ENCODE data around the gene LILRA5. TPM values are rescaled to one million over a fixed set of nuclear protein-coding genes. Genes with fewer than 3 reads are reported as not detected.
"Not testable (repeated sequence)": the region's sequence is repeated elsewhere in the genome, so short reads cannot be mapped to it uniquely, and the experiment has no call there.

LILRA5 gene
- total and polyA plus RNA-seq, 10 donors, result 16.3 to 262 (median 75.9) TPM

GRCh38 chr19:54278056-54278455 lies 34.9 kb downstream of the LILRA5 start:
- Histone ChIP-seq H3K27me3 (replicated peaks in 1 of 7) (peaks cover 0 to 76% (median 3%) of the 10 kb centered on the region in 7 donors), H3K36me3 (peaks cover 0 to 58% (median 0%) of the 10 kb centered on the region in 6 donors), H3K4me1 (peaks cover 5 to 66% (median 25%) of the 10 kb centered on the region in 6 donors), H3K27ac (peak overlapping the region in 2 of 8 donors; percentile 38 to 96)
- H3K9me3 ChIP-seq; H3K4me3 ChIP-seq; intact Hi-C loops (cut with DNase I; ENCODE audit: low total_unique reads); DNase-seq: not testable (repeated sequence)
- 88 to 92% (median 90%) methylated on average over 13 of the region's 13 CpGs for WGBS, 5 donors
- TF ChIP-seq POLR2AphosphoS5 (IDR thresholded peaks at IDR 0.05), result peak in 1 of 3 donors; percentile 19

DNA sequence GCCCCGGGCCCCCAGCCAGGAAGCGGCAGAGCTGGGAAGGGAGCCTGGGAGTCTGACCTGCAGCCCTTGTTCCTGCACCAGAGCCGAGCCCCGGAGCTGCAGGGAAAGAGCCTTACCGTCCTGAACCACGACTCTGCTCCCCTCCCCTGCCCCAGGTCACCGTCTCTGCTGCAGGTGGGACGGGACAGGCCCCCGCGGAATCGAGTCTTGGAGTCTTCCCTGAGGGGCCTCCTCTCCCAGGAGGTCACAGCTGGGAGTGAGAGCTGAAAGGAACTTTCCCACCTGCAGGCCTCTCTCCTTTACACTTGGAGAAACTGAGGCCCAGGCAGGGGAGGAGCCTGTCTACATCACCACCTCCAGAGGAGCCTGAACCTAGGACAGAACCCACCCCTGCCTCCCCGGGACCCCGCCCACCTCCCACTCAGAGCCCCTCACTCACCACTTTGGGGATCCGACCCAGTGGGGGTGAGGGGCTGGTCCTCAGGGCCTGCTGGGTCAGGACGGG lies 35.8 kb downstream of the LILRA5 start:
- H3K27me3 ChIP-seq (replicated peaks in 1 of 7), result peaks cover 0 to 75% (median 3%) of the 10 kb centered on the region in 7 donors
- H3K9me3 ChIP-seq; H3K4me3 ChIP-seq; DNase-seq; intact Hi-C loops (cut with DNase I; ENCODE audit: low total_unique reads): not testable (repeated sequence)
- 72 to 80% (median 76%) methylated on average over 12 to 15 of the region's 15 CpGs for WGBS, 5 donors
- H3K27ac ChIP-seq, result peak overlapping the region in 2 of 8 donors; percentile 38 to 96
- peaks cover 0 to 64% (median 17%) of the 10 kb centered on the region in 6 donors for H3K4me1 ChIP-seq
- peaks cover 0 to 58% (median 0%) of the 10 kb centered on the region in 6 donors for H3K36me3 ChIP-seq

DNA sequence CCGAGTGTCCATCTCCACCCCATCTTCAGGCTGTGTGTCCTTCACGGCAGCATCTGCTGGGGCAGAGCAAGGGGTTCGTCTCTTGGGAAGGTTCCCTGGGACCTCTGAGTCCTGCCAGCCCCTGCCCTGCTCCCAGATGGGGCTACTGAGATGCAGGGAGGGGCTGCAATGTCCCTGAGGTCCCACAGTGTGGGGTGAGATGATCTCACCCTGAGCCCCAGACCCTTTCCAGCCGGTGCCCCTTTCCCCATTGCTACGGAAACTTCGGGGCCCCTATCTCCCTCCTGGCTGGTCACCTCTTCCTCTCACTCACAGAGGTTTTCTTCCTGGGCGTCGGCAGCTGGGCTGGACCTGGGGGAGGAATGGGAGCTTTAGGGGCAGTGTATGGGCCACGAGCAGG lies 37.0 kb downstream of the LILRA5 start:
- TF ChIP-seq POLR2AphosphoS5 (IDR thresholded peaks at IDR 0.05), result peak in 1 of 3 donors; percentile 43
- TF ChIP-seq CTCF (IDR thresholded peaks at IDR 0.05 in 8 of 11, conservative IDR thresholded peaks at IDR 0.05 in 3 of 11), result no peak
- no peak for TF ChIP-seq POLR2A (IDR thresholded peaks at IDR 0.05)
- Histone ChIP-seq H3K27ac (peak overlapping the region in 1 of 8 donors; percentile 16), H3K27me3 (replicated peaks in 1 of 7) (peaks cover 0 to 66% (median 3%) of the 10 kb centered on the region in 7 donors), H3K4me1 (peaks cover 0 to 54% (median 7%) of the 10 kb centered on the region in 6 donors), H3K36me3 (peaks cover 0 to 58% (median 0%) of the 10 kb centered on the region in 6 donors), H3K9me3 (no peaks in the 10 kb centered on the region), H3K4me3 (no peak overlapping the region)
- no peak for DNase-seq
- intact Hi-C loops (cut with DNase I; ENCODE audit: low total_unique reads), result no loop called here
- 63 to 80% (median 67%) methylated on average over 7 to 9 of the region's 9 CpGs for WGBS, 5 donors

DNA sequence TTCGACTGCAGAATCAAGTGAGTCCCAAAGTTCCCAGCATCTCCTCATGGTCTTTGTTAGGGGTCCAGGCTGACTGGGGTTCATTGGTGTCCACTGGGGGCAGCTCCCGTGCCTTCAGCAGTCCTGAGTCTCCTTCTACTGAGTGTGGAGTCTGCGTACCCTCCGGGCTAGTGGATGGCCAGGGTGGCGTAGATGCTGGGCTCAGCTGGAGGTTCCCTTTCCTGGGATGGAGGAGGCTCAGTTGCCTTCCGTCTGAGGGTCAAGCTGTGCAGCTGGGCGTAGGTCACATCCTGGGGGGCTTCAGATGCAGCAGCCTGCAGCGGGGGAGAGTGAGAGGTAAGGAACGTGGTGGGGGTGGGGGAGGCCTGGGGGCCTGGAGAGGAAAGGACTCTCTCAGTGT lies 38.5 kb downstream of the LILRA5 start:
- peaks cover 0 to 41% (median 2%) of the 10 kb centered on the region in 6 donors for H3K4me1 ChIP-seq
- H3K36me3 ChIP-seq, result peaks cover 0 to 58% (median 0%) of the 10 kb centered on the region in 6 donors
- H3K27me3 ChIP-seq (replicated peaks in 1 of 7), result peaks cover 0 to 61% (median under 1%) of the 10 kb centered on the region in 7 donors
- H3K9me3 ChIP-seq; DNase-seq; H3K4me3 ChIP-seq; intact Hi-C loops (cut with DNase I; ENCODE audit: low total_unique reads): not testable (repeated sequence)
- peak overlapping the region in 1 of 8 donors; percentile 3 for H3K27ac ChIP-seq
- WGBS, 5 donors, result 52 to 79% (median 76%) methylated on average over 5 to 9 of the region's 9 CpGs

DNA sequence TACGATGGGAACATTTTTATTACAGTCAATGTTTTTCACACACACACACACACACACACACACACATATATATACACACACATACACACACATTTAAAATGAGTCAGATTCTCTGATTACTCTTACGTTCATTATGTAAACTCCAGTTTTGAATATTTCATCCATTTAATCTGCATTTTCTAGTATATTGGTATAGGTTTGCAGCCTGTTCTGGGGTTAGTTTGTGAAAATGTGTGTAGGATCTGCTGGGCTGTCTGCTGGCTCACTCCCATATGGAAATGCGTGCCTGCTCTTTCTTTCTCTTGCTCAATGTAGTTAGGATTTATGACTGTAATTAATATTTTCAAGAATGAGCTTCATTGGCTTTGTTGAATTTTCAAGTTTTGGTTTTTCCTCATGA lies 39.1 kb downstream of the LILRA5 start:
- no peak for DNase-seq
- WGBS, 5 donors, result 66 to 79% (median 70%) methylated on average over 3 of the region's 3 CpGs
- Histone ChIP-seq H3K36me3 (peaks cover 0 to 51% (median 0%) of the 10 kb centered on the region in 6 donors), H3K4me1 (peaks cover 0 to 41% (median 2%) of the 10 kb centered on the region in 6 donors), H3K4me3 (no peak overlapping the region), H3K9me3 (no peaks in the 10 kb centered on the region), H3K27me3 (replicated peaks in 1 of 7) (peaks cover 0 to 54% (median 0%) of the 10 kb centered on the region in 7 donors), H3K27ac (peak overlapping the region in 1 of 8 donors; percentile 3)
- intact Hi-C loops (cut with DNase I; ENCODE audit: low total_unique reads), result no loop called here
- TF ChIP-seq POLR2A (IDR thresholded peaks at IDR 0.05) (no peak), POLR2AphosphoS5 (IDR thresholded peaks at IDR 0.05) (no peak), CTCF (IDR thresholded peaks at IDR 0.05 in 8 of 11, conservative IDR thresholded peaks at IDR 0.05 in 3 of 11) (no peak)

GRCh38 chr19:54272181-54272580 lies 40.8 kb downstream of the LILRA5 start:
- H3K4me3 ChIP-seq; intact Hi-C loops (cut with DNase I; ENCODE audit: low total_unique reads); H3K9me3 ChIP-seq; DNase-seq: not testable (repeated sequence)
- 27 to 41% (median 36%) methylated on average over 5 of the region's 5 CpGs for WGBS, 5 donors
- Histone ChIP-seq H3K27me3 (replicated peaks in 1 of 7) (peaks cover 0 to 39% (median 0%) of the 10 kb centered on the region in 7 donors), H3K4me1 (peaks cover 0 to 32% (median 2%) of the 10 kb centered on the region in 6 donors), H3K36me3 (peaks cover 0 to 34% (median 0%) of the 10 kb centered on the region in 6 donors), H3K27ac (peak overlapping the region in 5 of 8 donors; percentile 32 to 83 (median 66))

DNA sequence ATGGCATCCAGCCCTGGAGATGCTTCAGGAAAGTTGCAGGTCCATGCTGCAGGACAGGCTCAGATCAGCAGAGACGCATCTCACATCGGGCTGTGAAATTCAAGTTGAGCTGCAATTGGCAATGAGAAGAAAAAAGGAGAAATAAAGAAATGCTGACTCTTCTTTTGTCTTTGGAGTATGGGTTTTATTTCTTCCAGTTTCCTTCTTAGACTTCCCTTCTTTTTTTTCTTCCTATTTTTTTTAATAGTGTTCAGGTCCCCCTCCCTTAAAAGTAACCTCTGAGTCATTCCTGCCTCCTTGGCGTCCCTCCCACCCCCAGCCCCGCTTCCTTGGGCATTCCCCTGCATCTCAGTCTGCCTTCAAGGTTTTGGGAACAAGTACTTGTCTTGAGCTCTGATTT lies 41.4 kb downstream of the LILRA5 start:
- H3K4me3 ChIP-seq; intact Hi-C loops (cut with DNase I; ENCODE audit: low total_unique reads); DNase-seq; H3K9me3 ChIP-seq: not testable (repeated sequence)
- Histone ChIP-seq H3K27ac (peak overlapping the region in 6 of 8 donors; percentile 22 to 83 (median 73)), H3K4me1 (peaks cover 0 to 33% (median 2%) of the 10 kb centered on the region in 6 donors), H3K27me3 (replicated peaks in 1 of 7) (peaks cover 0 to 33% (median 0%) of the 10 kb centered on the region in 7 donors), H3K36me3 (peaks cover 0 to 28% (median 0%) of the 10 kb centered on the region in 6 donors)
- WGBS, 5 donors, result 48 to 62% (median 51%) methylated on average over 4 of the region's 4 CpGs
